GM12878 (cell line): ENCODE data around the gene KCTD12. TPM values are rescaled to one million over a fixed set of nuclear protein-coding genes. Genes with fewer than 3 reads are reported as not detected.

Experiments used
- ATAC-seq: fragments of 200-7000 bp; cut with Tn5 transposase; 3 replicates; pipeline ENCODE4 v1.9.1; 2020; ENCODE audit warnings: mild to moderate bottlenecking, moderate library complexity
- BruUV-seq: library from RNA; stranded (reverse); fragments of 400-500 nt; replicated peaks from 2 replicates; lab custom pipeline; 2021; lab: Mats Ljungman, UMichigan
- CTCF ChIA-PET: fragments of 300-600 bp; sonication (Branson Sonifier 250); formaldehyde crosslinking; extraction: SDS; loops from one replicate; lab custom pipeline; 2021; ENCODE audit warnings: inconsistent platforms; lab: Yijun Ruan, JAX
- POLR2A ChIA-PET: fragments of 350-600 bp; formaldehyde crosslinking; extraction: SDS; loops from one replicate; lab custom pipeline; 2021; ENCODE audit warnings: inconsistent platforms; lab: Charles Lee
- RAD21 ChIA-PET: fragments of 300-600 bp; sonication (Branson Sonifier 250); formaldehyde crosslinking; loops from one replicate; lab custom pipeline; 2023; ENCODE audit warnings: antibody characterized with exemption; ENCODE audit not compliant: unreplicated experiment; lab: Charles Lee
- SMC1A ChIA-PET: fragments of 300-600 bp; sonication (Branson Sonifier 250); formaldehyde crosslinking; loops from one replicate; lab custom pipeline; 2023; ENCODE audit not compliant: unreplicated experiment, uncharacterized antibody; lab: Charles Lee
- DNase-seq: peaks from one replicate; pipeline ENCODE4 v3.0.0-alpha.2; 2011; ENCODE audit warnings: low read depth, low spot score
- FAIRE-seq: peaks from 3 replicates; lab custom pipeline; 2011; peaks lifted over from hg19 to GRCh38; lab: Jason Lieb, UNC
- H2AFZ ChIP-seq: 2 replicates; pipeline ENCODE4 v1.6.0; 2011; ENCODE audit warnings: low read depth, low read length, control low read depth; ENCODE audit not compliant: control insufficient read depth
- H3K27ac ChIP-seq: 2 replicates; pipeline ENCODE4 v1.5.1; 2011; ENCODE audit warnings: control low read depth; ENCODE audit not compliant: control insufficient read depth, insufficient read depth
- H3K27me3 ChIP-seq, 2 experiments: replicated peaks in 1 of 2; 2 replicates each; pipeline versions ENCODE4 v1.6.0 to v1.6.1; 2011; ENCODE audit warnings: low read length in 1 of 2; ENCODE audit not compliant: control insufficient read depth in 2 of 2, insufficient read depth in 2 of 2
- H3K36me3 ChIP-seq, 2 experiments: 2 replicates each; pipeline ENCODE4 v1.5.1; 2011; ENCODE audit warnings: low read length in 1 of 2; ENCODE audit not compliant: control insufficient read depth in 2 of 2, insufficient read depth in 2 of 2
- H3K4me1 ChIP-seq: 2 replicates; pipeline ENCODE4 v1.6.1; 2011; ENCODE audit warnings: mild to moderate bottlenecking, low read length, moderate library complexity, mixed read lengths; ENCODE audit not compliant: control insufficient read depth, insufficient read depth
- H3K4me2 ChIP-seq: 2 replicates; pipeline ENCODE4 v1.6.0; 2011; ENCODE audit warnings: control low read depth; ENCODE audit not compliant: control insufficient read depth, insufficient read depth
- H3K4me3 ChIP-seq: fragments of 200-600 bp; sonication (generic); 2 replicates; pipeline ENCODE4 v1.5.1; 2016
- H3K79me2 ChIP-seq: 2 replicates; pipeline ENCODE4 v1.6.0; 2011; ENCODE audit warnings: low read length; ENCODE audit not compliant: control insufficient read depth, insufficient read depth
- H3K9ac ChIP-seq: 2 replicates; pipeline ENCODE4 v1.8.0; 2011; ENCODE audit warnings: low read length, control low read depth, mixed read lengths; ENCODE audit not compliant: control insufficient read depth, insufficient read depth
- H3K9me3 ChIP-seq: replicated peaks from 3 replicates; pipeline ENCODE4 v1.5.1; 2011; ENCODE audit warnings: mild to moderate bottlenecking, low read length; ENCODE audit not compliant: control insufficient read depth, insufficient read depth
- H4K20me1 ChIP-seq: 2 replicates; pipeline ENCODE4 v1.6.0; 2011; ENCODE audit not compliant: control insufficient read depth, insufficient read depth
- ATF7 ChIP-seq: fragments of 450-650 bp; IDR thresholded peaks from 2 replicates; pipeline ENCODE4 v1.6.1; 2016; ENCODE audit warnings: low read depth, mild to moderate bottlenecking
- ESRRA ChIP-seq: IDR thresholded peaks from 2 replicates; pipeline ENCODE4 v1.6.1; 2012; ENCODE audit warnings: mild to moderate bottlenecking, low read length, improper control_type of control experiment
- HCFC1 ChIP-seq: fragments of 150-350 bp; IDR thresholded peaks from 2 replicates; pipeline ENCODE4 v1.6.1; 2014; ENCODE audit warnings: low read length
- MTA3 ChIP-seq: IDR thresholded peaks from 2 replicates; pipeline ENCODE4 v1.6.1; 2012; ENCODE audit warnings: low read length, inconsistent platforms, borderline replicate concordance
- RBBP5 ChIP-seq: fragments of 200-600 bp; sonication (generic); conservative IDR thresholded peaks from 2 replicates; pipeline ENCODE4 v1.6.1; 2016
- RUNX3 ChIP-seq: IDR thresholded peaks from 2 replicates; pipeline ENCODE4 v1.6.1; 2012; ENCODE audit warnings: low read length, inconsistent platforms
- STAT1 ChIP-seq: fragments of 450-650 bp; conservative IDR thresholded peaks from 2 replicates; pipeline ENCODE4 v1.6.1; 2014; ENCODE audit warnings: antibody characterized with exemption, mild to moderate bottlenecking
- TCF7 ChIP-seq: IDR thresholded peaks from 2 replicates; pipeline ENCODE4 v1.6.1; 2014; ENCODE audit warnings: antibody characterized with exemption, borderline replicate concordance
- ZNF207 ChIP-seq: fragments of 450-650 bp; IDR thresholded peaks from 2 replicates; pipeline ENCODE4 v1.6.1; 2014; ENCODE audit warnings: antibody characterized with exemption, mild to moderate bottlenecking, borderline replicate concordance
- WGBS: methylation state at CpG from one replicate; pipeline ENCODE4 v1.1.6; 2016; ENCODE audit warnings: low lambda C conversion rate; ENCODE audit not compliant: insufficient replicate concordance, insufficient coverage; ENCODE audit errors: missing lambda C conversion rate; 5-methylcytosine and 5-hydroxymethylcytosine counted together
- in situ Hi-C: fragments of 300-500 bp; cut with MboI; formaldehyde crosslinking; loops from 9 replicates; pipeline ENCODE4 v1.14.3; 2018; ENCODE audit warnings: mixed read lengths
- intact Hi-C: fragments of 100-400 bp; cut with micrococcal nuclease; formaldehyde crosslinking; loops from one replicate; pipeline ENCODE4 v1.14.2; 2022; ENCODE audit not compliant: unreplicated experiment
- polyA plus RNA-seq, 11 experiments: library from polyadenylated mRNA; depleted of rRNA in 4 of 11; unstranded in 6 of 11; stranded (reverse) in 5 of 11; fragments of >200 nt; fragmentation: Nextera tagmentation in 4 of 11; fragmentation: Illumina TruSeq in 1 of 11; extraction: Ambion mirVana in 4 of 11; extraction: Trizol in 1 of 11; gene quantifications; 1 replicate in 1 of 11; 2 replicates in 10 of 11; pipeline versions ENCODE4 v1.2.1 to v1.2.3, GENCODE V29; 2011 to 2016; ENCODE audit warnings: inconsistent platforms in 2 of 11, missing spikeins in 2 of 11, low read depth in 1 of 11
- total RNA-seq, 4 experiments: library from RNA; depleted of rRNA in 3 of 4; stranded (reverse); fragments of >200 nt in 3 of 4; fragmentation: Illumina TruSeq in 1 of 4; extraction: Trizol in 1 of 4; gene quantifications; 2 replicates each; pipeline versions ENCODE4 v1.2.1 to v1.2.3, GENCODE V29; 2013 to 2021
- TF ChIP-seq, protein P1 (sequence below): fragments of 450-650 bp; IDR thresholded peaks from 2 replicates; pipeline ENCODE4 v1.6.1; 2017; ENCODE audit warnings: borderline replicate concordance
- TF ChIP-seq, protein P2 (sequence below): fragments of 450-650 bp; IDR thresholded peaks from 2 replicates; pipeline ENCODE4 v1.6.1; 2017; ENCODE audit warnings: mild to moderate bottlenecking, moderate library complexity
- TF ChIP-seq, protein P3 (sequence below): fragments of 450-650 bp; conservative IDR thresholded peaks from 2 replicates; pipeline ENCODE4 v1.6.1; 2017; ENCODE audit warnings: mild to moderate bottlenecking, moderate library complexity

KCTD12 gene
- total and polyA plus RNA-seq, 10 of the 15 experiments (the other 5 are each of a cell fraction or from before 2014, with no cell fraction given): 0.24 to 2.9 (median 0.92) TPM

DNA sequence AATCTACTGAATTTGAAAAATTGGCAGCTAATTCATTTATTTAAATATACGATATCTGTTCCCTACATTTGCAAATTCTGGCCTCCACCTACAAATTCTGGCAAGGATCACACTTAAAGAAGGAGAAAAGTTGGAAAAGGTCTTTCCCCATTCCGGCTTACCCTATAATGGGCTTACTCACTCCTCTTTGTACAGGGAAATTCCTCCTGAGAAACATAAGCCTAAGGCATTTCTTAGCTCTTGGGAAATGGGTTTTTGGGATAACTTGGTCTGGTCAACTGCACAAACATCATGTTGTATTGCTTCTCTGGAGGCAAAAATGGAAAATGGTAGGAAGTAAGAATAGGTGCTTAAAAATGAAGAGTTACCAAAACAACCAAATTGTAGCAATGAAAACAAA, 25.5 kb downstream of the KCTD12 start:
- no peak for TF ChIP-seq ZNF207
- ChIA-PET POLR2A (no interaction called here), CTCF (no interaction called here), RAD21 (no interaction called here), SMC1A (interaction anchor here (1.7 kb wide), 1 partner anchor 13 kb away, joined by 4 read pairs; no protein-coding TSS in a partner anchor)
- no peak overlapping the region for H3K9ac ChIP-seq
- no peaks in the 10 kb centered on the region for H4K20me1 ChIP-seq
- 47% methylated on average over 2 of the region's 2 CpGs for WGBS
- no peak for FAIRE-seq
- H3K4me2 ChIP-seq: no peak overlapping the region
- H3K9me3 ChIP-seq: no peaks in the 10 kb centered on the region
- no peaks in the 10 kb centered on the region for H3K4me1 ChIP-seq
- no peaks in the 10 kb centered on the region for H3K79me2 ChIP-seq
- BruUV-seq: no TSS peak
- intact Hi-C loops: no loop called here
- no peaks in the 10 kb centered on the region for H3K36me3 ChIP-seq
- H3K27ac ChIP-seq: no peak overlapping the region
- in situ Hi-C loops: no loop called here
- ATAC-seq: no peak
- no peak for DNase-seq
- H3K27me3 ChIP-seq: no peaks in the 10 kb centered on the region; a peak in 1 of 4 replicates
- H3K4me3 ChIP-seq: no peak overlapping the region
- H2AFZ ChIP-seq: no peak overlapping the region

DNA sequence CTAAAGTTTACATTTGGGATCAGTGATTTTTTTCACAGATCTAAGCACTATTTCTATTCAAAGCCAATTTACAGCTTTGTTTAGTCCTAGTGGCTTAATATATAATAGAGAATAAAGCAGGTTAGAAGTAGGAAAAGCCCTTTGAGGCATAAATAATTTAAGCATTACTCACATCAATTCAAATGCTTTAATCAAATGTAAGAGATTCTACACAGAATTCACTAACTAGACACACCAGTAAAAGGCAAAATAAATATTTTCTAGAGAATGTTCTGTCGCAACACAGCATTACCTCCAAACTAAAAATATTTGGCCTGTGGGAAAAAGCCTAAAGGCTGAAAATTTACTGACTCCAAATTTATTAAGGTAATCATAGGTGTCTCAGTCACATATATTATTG, 31.3 kb downstream of the KCTD12 start:
- Histone ChIP-seq H3K9me3 (no peaks in the 10 kb centered on the region), H3K79me2 (no peaks in the 10 kb centered on the region), H3K9ac (no peak overlapping the region), H3K4me2 (no peak overlapping the region), H3K4me3 (no peak overlapping the region), H4K20me1 (no peaks in the 10 kb centered on the region), H3K27ac (no peak overlapping the region), H3K4me1 (no peaks in the 10 kb centered on the region), H3K27me3 (no peaks in the 10 kb centered on the region; a peak in 1 of 4 replicates), H3K36me3 (no peaks in the 10 kb centered on the region), H2AFZ (no peak overlapping the region)
- in situ Hi-C loops (no loop called here), intact Hi-C loops (no loop called here)
- WGBS: 93% methylated on average over 1 of the region's 1 CpG
- ChIA-PET RAD21 (no interaction called here), POLR2A (no interaction called here), CTCF (no interaction called here), SMC1A (no interaction called here)
- BruUV-seq: no TSS peak
- ATAC-seq (no peak), DNase-seq (no peak), FAIRE-seq (no peak)
- TF ChIP-seq RBBP5 (no peak), RUNX3 (no peak), MTA3 (no peak), HCFC1 (no peak), TCF7 (no peak), ESRRA (no peak), ATF7 (no peak), STAT1 (no peak)
- TF ChIP-seq, protein P1, sequence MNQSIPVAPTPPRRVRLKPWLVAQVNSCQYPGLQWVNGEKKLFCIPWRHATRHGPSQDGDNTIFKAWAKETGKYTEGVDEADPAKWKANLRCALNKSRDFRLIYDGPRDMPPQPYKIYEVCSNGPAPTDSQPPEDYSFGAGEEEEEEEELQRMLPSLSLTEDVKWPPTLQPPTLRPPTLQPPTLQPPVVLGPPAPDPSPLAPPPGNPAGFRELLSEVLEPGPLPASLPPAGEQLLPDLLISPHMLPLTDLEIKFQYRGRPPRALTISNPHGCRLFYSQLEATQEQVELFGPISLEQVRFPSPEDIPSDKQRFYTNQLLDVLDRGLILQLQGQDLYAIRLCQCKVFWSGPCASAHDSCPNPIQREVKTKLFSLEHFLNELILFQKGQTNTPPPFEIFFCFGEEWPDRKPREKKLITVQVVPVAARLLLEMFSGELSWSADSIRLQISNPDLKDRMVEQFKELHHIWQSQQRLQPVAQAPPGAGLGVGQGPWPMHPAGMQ: no peak
- TF ChIP-seq, protein P2, sequence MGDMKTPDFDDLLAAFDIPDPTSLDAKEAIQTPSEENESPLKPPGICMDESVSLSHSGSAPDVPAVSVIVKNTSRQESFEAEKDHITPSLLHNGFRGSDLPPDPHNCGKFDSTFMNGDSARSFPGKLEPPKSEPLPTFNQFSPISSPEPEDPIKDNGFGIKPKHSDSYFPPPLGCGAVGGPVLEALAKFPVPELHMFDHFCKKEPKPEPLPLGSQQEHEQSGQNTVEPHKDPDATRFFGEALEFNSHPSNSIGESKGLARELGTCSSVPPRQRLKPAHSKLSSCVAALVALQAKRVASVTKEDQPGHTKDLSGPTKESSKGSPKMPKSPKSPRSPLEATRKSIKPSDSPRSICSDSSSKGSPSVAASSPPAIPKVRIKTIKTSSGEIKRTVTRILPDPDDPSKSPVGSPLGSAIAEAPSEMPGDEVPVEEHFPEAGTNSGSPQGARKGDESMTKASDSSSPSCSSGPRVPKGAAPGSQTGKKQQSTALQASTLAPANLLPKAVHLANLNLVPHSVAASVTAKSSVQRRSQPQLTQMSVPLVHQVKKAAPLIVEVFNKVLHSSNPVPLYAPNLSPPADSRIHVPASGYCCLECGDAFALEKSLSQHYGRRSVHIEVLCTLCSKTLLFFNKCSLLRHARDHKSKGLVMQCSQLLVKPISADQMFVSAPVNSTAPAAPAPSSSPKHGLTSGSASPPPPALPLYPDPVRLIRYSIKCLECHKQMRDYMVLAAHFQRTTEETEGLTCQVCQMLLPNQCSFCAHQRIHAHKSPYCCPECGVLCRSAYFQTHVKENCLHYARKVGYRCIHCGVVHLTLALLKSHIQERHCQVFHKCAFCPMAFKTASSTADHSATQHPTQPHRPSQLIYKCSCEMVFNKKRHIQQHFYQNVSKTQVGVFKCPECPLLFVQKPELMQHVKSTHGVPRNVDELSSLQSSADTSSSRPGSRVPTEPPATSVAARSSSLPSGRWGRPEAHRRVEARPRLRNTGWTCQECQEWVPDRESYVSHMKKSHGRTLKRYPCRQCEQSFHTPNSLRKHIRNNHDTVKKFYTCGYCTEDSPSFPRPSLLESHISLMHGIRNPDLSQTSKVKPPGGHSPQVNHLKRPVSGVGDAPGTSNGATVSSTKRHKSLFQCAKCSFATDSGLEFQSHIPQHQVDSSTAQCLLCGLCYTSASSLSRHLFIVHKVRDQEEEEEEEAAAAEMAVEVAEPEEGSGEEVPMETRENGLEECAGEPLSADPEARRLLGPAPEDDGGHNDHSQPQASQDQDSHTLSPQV: no peak
- TF ChIP-seq, protein P3, sequence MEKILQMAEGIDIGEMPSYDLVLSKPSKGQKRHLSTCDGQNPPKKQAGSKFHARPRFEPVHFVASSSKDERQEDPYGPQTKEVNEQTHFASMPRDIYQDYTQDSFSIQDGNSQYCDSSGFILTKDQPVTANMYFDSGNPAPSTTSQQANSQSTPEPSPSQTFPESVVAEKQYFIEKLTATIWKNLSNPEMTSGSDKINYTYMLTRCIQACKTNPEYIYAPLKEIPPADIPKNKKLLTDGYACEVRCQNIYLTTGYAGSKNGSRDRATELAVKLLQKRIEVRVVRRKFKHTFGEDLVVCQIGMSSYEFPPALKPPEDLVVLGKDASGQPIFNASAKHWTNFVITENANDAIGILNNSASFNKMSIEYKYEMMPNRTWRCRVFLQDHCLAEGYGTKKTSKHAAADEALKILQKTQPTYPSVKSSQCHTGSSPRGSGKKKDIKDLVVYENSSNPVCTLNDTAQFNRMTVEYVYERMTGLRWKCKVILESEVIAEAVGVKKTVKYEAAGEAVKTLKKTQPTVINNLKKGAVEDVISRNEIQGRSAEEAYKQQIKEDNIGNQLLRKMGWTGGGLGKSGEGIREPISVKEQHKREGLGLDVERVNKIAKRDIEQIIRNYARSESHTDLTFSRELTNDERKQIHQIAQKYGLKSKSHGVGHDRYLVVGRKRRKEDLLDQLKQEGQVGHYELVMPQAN: no peak
